B cell (primary cell): ENCODE results near the gene CRYBA1.

Source experiments
- CTCF ChIP-seq: fragments of 200-600 bp; IDR thresholded peaks from one replicate; pipeline ENCODE4 v1.8.0; 2022; ENCODE audit warnings: antibody characterized with exemption, mild to moderate bottlenecking
- EZH2 ChIP-seq: IDR thresholded peaks from 2 replicates; pipeline ENCODE4 v1.6.1; 2012; ENCODE audit warnings: borderline replicate concordance, low read depth, mild to moderate bottlenecking, moderate library complexity, low read length; ENCODE audit not compliant: insufficient read depth, poor library complexity, severe bottlenecking

- no peak for TF ChIP-seq CTCF
- no peak for TF ChIP-seq EZH2
Measured at GRCh38 chr17:29205047-29205446, 41.6 kb upstream of the CRYBA1 start.
